Neural progenitor cell (in vitro differentiated cells): Measurements from ENCODE around the gene VAMP2.

ENCODE experiments used
- CTCF ChIP-seq: fragments of 200-600 bp; sonication (generic); IDR thresholded peaks from 2 replicates; pipeline ENCODE4 v1.5.1; 2017; ENCODE audit warnings: antibody characterized with exemption, mild to moderate bottlenecking
- EZH2 ChIP-seq: fragments of 200-600 bp; sonication (generic); IDR thresholded peaks from 2 replicates; pipeline ENCODE4 v1.6.1; 2017; ENCODE audit warnings: antibody characterized with exemption, mild to moderate bottlenecking, moderate library complexity
- EZH2phosphoT487 ChIP-seq: fragments of 200-600 bp; sonication (generic); IDR thresholded peaks from 2 replicates; pipeline ENCODE4 v1.6.1; 2017; ENCODE audit warnings: antibody characterized with exemption

DNA sequence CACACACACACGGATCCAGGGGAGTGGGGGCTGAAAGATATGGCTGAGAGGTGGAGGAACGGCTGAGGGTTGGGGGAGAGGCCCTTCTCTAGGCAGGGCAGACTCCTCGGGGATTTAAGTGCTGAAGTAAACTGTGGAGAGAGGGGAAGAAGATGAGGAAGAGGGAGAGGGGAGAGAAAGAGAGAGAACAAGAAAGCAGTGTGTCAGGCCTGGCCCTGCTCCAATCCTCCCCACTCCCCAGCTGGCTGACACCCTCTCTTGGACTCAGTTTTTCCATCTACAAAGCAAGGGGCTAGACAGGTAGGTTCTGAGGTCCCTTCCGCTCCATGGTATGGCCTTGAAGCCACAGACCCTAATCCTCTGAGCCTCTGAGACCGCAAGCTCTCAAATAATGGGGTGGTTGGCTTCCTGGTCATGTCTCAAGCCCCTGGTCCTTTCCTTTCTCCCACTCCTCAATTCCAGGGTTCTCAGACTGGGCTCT, 2.0 kb downstream of the VAMP2 start:
- no peak for TF ChIP-seq CTCF
- TF ChIP-seq EZH2, result no peak
- no peak for TF ChIP-seq EZH2phosphoT487
